HL-60 (cell line): ENCODE measurements around the gene P2RX6.

Source experiments
- DNase-seq, 2 experiments: peaks; one replicate each; pipeline ENCODE4 v3.0.0-alpha.2; 2010 to 2020; ENCODE audit warnings: low read depth in 1 of 2, low spot score in 1 of 2
- H3K27ac ChIP-seq: fragments of 250-450 bp; sonication (Bioruptor Pico); replicated peaks from 2 replicates; pipeline ENCODE4 v1.5.1; 2020; ENCODE audit warnings: mild to moderate bottlenecking, moderate library complexity
- H3K27me3 ChIP-seq: fragments of 250-450 bp; sonication (Bioruptor Pico); 2 replicates; pipeline ENCODE4 v1.5.1; 2021; ENCODE audit warnings: mild to moderate bottlenecking, moderate library complexity; ENCODE audit not compliant: insufficient read depth, poor library complexity, severe bottlenecking
- H3K4me3 ChIP-seq: replicated peaks from 2 replicates; pipeline ENCODE4 v1.5.1; 2011; ENCODE audit warnings: mild to moderate bottlenecking, control low read depth, low read length; ENCODE audit not compliant: insufficient read depth
- CTCF ChIP-seq: IDR thresholded peaks from one replicate; pipeline ENCODE4 v1.5.1; 2011; ENCODE audit warnings: low read length, control low read depth, inconsistent platforms; ENCODE audit not compliant: insufficient read depth
- GABPA ChIP-seq: IDR thresholded peaks from 2 replicates; pipeline ENCODE4 v1.6.1; 2012; ENCODE audit warnings: low read depth
- POLR2AphosphoS5 ChIP-seq: IDR thresholded peaks from 2 replicates; pipeline ENCODE4 v1.6.1; 2012; ENCODE audit warnings: low read depth
- REST ChIP-seq: IDR thresholded peaks from 2 replicates; pipeline ENCODE4 v1.6.1; 2012; ENCODE audit warnings: low read depth; ENCODE audit not compliant: insufficient replicate concordance
- SPI1 ChIP-seq: IDR thresholded peaks from 2 replicates; pipeline ENCODE4 v1.6.1; 2012; ENCODE audit warnings: low read depth, mild to moderate bottlenecking, borderline replicate concordance

P2RX6 gene

GRCh38 chr22:20998411-20999336 is 16.3 kb upstream of the P2RX6 start:
- TF ChIP-seq POLR2AphosphoS5 (peak; percentile 15; the same call in 1 of the 2 replicates), REST (no peak), GABPA (no peak), SPI1 (no peak), CTCF (no peak)
- Histone ChIP-seq H3K27me3 (no peaks in the 10 kb centered on the region), H3K4me3 (no peak overlapping the region), H3K27ac (no peak overlapping the region)
- no peak for DNase-seq

DNA sequence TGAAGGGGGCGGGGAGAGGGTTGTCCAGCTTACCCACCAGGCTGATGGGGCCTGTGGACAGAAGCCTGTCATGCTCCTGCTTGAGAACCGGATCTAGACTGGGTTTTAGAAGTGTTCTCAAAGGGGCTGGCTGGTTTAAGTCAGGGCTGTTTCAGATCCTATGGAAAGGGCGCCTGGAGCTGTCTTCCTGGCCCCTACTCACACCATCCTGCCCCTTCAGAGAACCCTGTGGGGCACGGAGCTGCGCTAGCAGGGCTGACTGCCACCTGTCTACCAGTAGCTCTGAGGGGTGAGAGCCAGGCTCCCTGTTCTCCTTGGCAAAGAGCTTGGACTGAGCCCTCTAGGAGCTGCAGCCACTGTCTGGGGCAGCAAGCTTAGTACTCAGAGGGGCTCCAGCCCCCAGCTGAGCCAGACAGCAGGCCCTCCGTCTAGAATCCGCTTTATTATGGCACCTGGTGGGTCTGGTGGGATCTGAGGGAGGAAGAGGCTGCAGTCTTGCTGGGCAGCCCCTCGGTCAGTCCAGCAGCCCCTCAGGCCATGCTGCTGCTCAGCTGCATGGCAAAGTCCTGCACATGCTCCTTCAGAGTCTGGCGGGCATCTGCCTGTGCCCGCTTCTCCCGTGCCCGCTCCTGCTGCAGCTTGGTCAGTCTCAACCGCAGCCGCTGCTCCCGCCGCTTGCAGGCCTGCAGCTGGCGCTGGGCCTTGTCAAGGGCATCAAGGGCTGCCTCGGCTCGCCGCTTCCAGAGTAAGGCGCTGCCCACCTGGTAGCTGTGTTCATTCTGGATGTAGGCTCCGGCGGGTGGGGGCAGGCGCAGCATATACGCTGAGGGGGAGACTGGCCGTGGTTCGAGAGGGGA is 15.4 kb upstream of the P2RX6 start:
- Histone ChIP-seq H3K27me3 (no peaks in the 10 kb centered on the region), H3K4me3 (no peak overlapping the region), H3K27ac (no peak overlapping the region)
- DNase-seq: no peak
- TF ChIP-seq SPI1 (no peak), POLR2AphosphoS5 (0 out of 2 replicates have a peak, but pooled peaks have one; percentile 16)

DNA sequence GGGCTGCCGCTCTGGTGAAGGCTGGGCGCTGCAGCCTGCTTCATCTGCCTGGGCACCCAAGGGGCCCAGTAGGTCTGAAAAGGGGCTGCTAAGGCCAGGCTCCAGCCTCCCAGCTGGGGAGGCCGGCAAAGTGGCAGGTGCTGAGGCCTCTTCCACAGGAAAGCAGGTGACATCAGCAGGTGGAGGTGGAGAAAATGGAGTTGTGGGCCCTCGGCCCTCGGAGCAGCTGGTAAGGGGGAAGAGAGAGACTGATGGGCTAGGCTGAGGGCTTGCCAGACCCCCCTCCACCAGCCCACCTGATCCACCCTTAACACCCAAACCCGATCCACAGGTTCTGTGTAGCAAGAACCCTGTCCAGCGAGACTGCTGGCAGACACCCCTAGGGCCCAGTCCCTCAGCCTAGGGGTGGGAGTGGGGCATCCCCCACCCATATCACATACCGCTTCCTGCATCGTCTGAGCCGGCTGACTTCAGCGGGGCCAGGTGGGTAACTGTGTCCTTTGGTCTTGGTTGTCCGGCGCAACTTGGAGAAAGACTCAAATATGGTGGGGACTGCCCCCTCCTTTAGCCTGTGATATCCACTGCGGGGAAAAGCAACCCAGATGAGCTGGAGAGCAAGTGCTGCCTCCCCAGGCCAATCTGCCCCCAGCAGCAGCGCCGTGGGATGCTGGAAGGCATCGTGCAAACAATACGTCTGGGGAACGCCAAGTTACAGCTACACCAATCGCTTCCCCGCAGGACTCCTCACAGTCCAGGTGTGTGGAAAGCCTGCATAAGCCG is 14.6 kb upstream of the P2RX6 start:
- DNase-seq: no peak
- Histone ChIP-seq H3K27ac (no peak overlapping the region; the same call in 1 of the 2 replicates), H3K4me3 (peak overlapping the region; percentile 68), H3K27me3 (no peaks in the 10 kb centered on the region)
- TF ChIP-seq REST (no peak), GABPA (no peak), POLR2AphosphoS5 (no peak), CTCF (no peak), SPI1 (no peak)
